HG02938 (cell line): ENCODE data around the gene PCYOX1L.

Source experiments
- ATAC-seq: cut with Tn5 transposase; IDR thresholded peaks from one replicate; pipeline ENCODE4 v1.9.1; 2021; ENCODE audit warnings: mild to moderate bottlenecking, moderate library complexity; ENCODE audit not compliant: unreplicated experiment

PCYOX1L gene

GRCh38 chr5:149406203-149406978 is 48.5 kb downstream of the PCYOX1L start:
- ATAC-seq, result no peak

GRCh38 chr5:149406979-149407306 is 49.1 kb downstream of the PCYOX1L start:
- no peak for ATAC-seq

DNA sequence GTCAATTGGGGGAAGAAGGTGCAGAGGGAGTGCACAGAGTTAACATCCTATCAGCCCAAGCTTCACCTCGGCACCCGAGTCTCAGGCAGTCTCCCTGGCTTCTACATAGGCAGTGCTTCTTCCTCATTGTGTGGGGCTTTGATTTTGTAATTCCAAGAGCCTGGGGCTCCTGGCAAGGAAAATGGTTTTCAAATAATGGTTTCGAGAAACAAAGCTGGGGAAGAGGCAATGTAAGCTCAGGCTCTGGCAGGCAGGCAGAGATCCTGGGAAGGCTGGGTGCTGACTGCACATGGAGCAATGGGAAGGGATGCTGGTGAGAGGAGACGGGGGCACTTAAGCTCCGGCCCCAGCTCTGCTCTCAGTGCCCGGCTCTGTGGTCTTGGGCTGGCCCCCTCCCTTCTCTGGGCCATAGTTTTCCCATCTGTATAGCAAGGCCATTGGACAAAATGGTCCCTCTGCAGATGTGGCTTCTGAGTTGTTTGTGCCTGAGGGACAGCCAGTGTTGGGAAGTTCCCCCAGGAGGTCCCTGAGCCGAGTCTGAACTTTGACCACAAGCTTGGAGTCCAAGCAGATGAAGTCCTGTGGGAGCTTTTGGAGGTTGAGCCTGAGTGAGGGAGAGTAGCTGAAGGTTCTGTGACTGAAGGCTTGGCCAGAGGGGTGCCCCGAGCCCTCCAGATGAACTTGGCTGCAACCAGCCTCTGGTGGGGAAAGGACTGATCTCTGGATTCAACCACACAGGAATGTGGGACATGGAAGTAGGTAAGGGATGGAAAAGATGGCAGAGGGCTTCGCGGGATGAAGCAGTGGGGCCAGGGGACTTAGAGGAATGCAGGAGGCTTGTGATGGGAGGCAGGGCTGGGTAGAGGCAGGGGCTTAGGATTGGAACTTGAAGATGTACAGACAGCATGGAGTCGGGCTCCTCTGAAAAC is 49.7 kb downstream of the PCYOX1L start:
- no peak for ATAC-seq

GRCh38 chr5:149408252-149409099 is 50.6 kb downstream of the PCYOX1L start:
- ATAC-seq, result no peak

DNA sequence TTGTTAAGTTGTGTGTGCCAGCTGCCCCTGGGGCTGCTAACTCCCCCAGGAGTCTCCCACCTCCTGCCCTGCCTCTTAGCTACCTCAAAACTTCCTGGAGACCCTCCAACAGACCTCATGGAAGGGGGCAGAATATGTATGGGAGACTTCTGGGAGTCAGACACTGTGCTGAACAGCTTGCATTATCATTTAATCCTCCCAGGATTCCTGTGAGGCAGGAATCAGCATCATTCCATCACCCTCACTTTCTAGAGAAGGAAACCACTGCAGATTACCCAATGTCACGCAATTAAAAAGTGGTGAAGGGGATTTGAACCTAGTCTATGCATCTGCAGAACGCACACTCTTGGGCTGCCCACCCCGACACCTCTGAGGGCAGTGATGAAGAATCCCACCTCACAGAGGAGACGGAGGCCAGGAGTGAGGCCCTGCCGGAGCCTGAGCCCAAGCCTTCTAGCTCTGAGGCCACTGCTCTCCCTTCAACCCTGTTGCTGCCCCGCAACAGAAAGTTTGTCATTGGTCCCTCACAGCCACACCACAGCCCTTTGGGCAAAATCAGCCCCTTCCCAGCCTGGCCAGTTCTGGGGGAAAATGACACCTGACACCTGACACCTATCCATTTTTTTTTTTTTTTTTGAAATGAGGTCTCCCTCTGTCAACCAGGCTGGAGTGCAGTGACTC is 51.6 kb downstream of the PCYOX1L start:
- ATAC-seq, result no peak

DNA sequence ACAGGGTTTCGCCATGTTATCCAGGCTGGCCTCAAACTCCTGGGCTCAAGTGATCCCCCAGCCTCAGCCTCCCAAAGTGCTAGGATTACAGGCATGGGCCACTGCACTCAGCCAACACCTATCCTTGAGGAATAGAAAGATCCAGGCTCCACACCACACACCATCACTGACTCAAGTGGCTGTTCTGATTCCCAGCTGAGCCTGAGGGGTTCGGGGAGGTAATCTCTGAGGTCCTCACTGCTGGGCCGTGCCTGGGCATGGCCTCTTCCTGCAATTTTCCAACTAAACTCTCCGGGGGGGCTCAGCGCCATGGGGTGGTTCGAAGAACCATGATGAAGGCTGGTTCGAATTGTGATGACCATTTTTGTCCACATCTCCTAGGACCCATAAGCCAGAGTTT is 52.2 kb downstream of the PCYOX1L start:
- ATAC-seq, result no peak

DNA sequence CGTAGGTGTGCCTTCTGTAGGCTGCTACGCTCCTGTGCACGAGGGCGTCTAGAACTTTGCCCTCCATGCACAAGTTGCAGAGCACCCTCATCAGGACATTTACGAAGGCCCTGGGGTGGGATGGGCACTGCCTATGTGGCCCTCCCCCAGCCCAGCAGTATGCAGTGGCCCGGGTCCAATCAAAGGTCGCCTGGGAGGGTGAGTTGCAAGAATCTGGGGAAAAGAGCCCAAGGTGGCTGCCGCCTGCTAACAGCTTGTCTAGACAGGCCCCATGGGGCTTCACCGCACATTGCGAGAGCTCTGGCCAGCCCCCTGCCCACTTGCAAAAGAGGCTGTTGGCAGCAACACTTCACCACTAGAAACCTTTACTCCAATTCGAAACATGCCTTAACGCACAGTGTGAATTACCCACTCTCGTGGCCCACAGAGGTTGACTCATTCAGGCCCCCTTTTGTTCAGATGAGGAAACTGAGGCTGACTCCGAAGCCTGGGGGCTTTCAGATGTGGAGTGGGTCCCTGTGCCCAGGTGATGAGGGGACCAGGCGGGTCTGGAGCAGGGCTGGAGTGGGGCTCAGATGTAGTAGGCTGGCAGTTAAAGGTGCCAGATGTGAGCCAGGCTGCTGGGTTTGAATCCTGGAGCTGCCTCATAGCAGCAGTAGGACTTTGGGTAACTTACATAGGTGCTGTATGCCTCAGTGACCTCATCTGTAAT is 53.0 kb downstream of the PCYOX1L start:
- no peak for ATAC-seq

DNA sequence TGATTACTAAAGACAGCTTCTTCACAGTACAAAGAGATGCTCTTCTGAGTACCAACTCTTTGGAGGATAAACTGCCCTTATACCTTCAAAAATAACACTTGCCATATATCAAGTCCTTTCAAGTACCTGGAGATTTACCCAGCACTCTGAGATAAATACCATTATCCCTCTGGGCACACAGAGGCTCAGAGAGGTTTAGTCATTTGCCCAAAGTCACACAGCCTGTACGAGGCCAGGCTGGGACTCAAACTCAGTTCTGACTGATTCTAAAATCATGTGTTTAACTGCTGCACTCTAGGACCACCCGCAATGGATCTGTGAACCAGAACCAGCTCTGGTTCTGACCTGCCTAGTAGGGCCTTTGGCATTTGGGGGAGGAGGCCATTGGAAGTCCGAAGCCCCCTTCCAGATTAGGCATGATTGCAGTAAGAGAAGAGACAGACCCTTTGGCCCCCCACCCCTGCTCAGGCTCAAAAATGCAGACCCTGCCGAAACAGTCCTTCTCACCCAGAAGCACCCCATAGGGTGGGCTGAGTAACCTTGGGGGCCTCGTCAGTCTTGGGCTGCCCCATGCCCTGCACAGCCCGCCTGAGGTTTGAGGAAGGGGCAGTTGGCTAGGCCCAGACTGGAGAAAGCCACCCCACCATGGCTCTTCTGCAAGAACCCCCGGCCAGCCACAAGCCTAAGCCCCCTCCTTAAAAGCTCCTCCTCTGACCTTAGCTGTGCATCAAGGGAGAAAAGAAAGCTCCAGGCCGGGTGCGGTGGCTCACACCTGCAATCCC is 54.1 kb downstream of the PCYOX1L start:
- ATAC-seq, result no peak

DNA sequence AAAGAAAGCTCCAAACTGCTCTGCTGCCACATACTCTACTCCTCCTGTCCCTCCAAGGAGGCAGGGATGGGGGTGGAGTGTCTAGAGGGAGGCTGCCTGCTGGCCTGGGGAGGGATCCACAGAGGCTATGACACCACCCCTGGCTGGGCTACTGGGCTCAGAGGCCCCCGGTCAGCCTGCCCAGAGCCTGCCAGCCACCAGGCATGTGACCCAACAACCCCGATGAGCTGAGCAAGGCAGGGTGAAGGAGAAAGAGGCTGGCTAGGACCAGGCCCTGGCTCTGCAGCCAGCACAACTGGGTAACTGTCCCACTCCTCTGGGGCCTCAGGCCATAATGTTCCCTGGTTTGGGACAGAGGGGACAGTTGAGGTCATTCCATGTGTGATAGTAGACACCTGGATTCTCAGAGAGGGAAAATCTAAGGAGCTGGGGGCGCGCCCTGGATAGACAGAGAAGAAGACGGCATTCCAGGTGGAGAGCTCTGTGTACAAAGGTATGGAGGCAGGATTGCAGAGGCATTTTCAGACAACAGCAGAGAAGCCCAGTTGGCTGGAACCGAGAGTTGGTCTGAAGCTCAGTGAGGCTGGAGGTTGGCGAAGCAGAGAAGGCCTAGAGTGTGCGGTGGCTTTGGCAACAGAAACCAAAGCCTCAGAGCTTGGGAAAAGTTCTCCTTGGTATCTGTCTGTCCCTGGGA is 55.1 kb downstream of the PCYOX1L start:
- ATAC-seq, result no peak

DNA sequence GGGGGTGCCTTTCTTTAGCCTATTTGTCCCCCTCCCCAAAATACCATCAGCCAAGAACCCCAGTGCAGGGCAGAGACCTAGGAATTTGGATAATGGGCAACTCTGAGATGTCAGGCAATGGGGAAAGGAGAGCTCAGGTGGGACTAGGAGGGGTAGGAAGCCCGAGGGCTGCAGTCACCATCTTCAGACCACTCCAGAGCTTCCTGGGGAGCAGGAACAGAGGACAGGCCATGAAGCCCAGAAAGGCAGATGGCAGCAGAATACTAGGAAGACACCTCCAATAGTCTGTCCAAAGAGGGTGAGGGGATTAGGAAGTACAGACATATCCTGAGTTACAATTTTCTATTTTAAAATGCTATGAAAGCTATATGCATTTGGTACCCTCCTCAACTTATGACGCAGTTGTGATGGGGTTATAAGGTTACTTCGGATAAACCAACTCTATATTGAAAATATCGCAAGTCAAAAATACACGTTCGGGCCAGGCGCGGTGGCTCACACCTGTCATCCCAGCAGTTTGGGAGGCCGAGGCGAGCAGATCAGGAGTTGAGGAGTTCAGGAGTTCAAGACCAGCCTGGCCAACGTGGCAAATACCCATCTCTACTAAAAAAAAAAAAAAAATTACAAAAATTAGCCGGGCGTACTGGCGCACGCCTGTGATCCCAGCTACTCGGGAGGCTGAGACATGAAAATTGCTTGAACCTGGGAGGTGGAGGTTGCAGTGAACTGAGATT is 55.8 kb downstream of the PCYOX1L start:
- no peak for ATAC-seq

- no peak for ATAC-seq
Measured at GRCh38 chr5:149414405-149415065, 56.7 kb downstream of the PCYOX1L start.

DNA sequence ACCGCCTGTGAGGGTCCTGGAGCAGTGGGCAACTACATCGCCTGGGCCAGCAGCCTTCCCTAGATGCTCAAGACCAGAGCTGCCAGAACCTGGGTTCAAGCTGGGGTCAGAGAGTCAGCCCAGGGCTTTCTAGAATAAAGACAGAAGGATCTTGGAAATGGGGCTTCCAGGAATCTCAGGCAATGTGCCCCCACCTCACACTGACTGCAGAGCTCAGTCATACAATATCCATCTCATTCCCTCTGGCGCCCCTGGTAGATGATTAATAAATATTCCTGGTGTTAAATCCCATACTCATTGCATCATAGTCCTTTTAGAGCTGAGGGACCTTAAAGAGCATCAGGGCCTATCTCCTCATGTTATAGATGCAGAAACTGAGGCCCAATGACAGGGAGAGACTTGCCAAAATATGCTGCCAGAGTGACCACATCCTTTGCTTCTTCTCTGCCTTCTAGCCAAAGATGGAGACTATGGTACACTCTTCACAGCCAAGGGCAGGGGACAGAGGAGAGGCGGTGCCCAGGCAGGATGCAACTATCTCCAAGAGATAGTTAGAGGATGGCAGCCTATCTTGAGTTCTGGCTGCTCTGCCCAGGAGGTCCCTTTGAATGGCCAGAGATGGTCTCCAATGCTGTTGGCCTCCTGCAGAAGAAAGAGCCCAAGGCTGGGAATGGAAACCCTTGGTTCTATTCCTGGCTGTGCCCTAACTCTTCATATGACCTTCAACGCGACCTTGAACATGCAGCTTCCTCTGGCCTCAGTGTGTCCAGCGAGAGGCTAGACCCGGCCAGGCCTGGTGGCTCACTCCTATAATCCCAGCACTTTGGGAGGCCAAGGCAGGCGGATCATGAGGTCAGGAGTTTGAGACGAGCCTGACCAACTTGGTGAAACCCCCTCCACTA is 57.5 kb downstream of the PCYOX1L start:
- no peak for ATAC-seq

GRCh38 chr5:149416987-149417710 is 59.3 kb downstream of the PCYOX1L start:
- no peak for ATAC-seq

- ATAC-seq, result no peak
Measured at GRCh38 chr5:149417711-149418368, 60.0 kb downstream of the PCYOX1L start.

GRCh38 chr5:149418910-149419531 is 61.2 kb downstream of the PCYOX1L start:
- no peak for ATAC-seq
